Fibroblast of lung (primary cell): ENCODE data around the gene SLC24A3. TPM values are rescaled to one million over a fixed set of nuclear protein-coding genes. Genes with fewer than 3 reads are reported as not detected.

ENCODE experiments used
- DNase-seq, 2 donors: peaks; one replicate each; pipeline versions ENCODE4 v3.0.0 to v3.0.0-alpha.2; 2010; ENCODE audit warnings: low read depth in 2 of 2
- H2AFZ ChIP-seq: 2 replicates; pipeline ENCODE4 v1.5.1; 2012; ENCODE audit warnings: low read length, control low read depth, inconsistent platforms
- H3K27ac ChIP-seq: 2 replicates; pipeline ENCODE4 v1.5.1; 2011; ENCODE audit warnings: low read length, control low read depth; ENCODE audit not compliant: insufficient read depth
- H3K27me3 ChIP-seq: 2 replicates; pipeline ENCODE4 v1.5.1; 2011; ENCODE audit warnings: mild to moderate bottlenecking, low read length; ENCODE audit not compliant: control insufficient read depth, insufficient read depth
- H3K36me3 ChIP-seq: 2 replicates; pipeline ENCODE4 v1.5.1; 2011; ENCODE audit warnings: low read length; ENCODE audit not compliant: control insufficient read depth, insufficient read depth
- H3K4me1 ChIP-seq: 2 replicates; pipeline ENCODE4 v1.5.1; 2011; ENCODE audit warnings: low read length; ENCODE audit not compliant: control insufficient read depth, insufficient read depth; ENCODE audit errors: extremely low read depth
- H3K4me2 ChIP-seq: 2 replicates; pipeline ENCODE4 v1.5.1; 2011; ENCODE audit warnings: low read length, control low read depth; ENCODE audit not compliant: insufficient read depth; ENCODE audit errors: extremely low read depth
- H3K4me3 ChIP-seq, 4 experiments: fragments of 200-600 bp in 1 of 4; sonication (generic) in 1 of 4; replicated peaks in 1 of 4; 2 replicates each; pipeline ENCODE4 v1.5.1; 2011 to 2016; ENCODE audit warnings: low read length in 4 of 4, low read depth in 3 of 4, mild to moderate bottlenecking in 3 of 4, control low read depth in 2 of 4, inconsistent platforms in 1 of 4, mixed read lengths in 1 of 4; ENCODE audit not compliant: insufficient read depth in 1 of 4; ENCODE audit errors: control extremely low read depth in 1 of 4
- H3K79me2 ChIP-seq: 2 replicates; pipeline ENCODE4 v1.5.1; 2012; ENCODE audit warnings: mild to moderate bottlenecking, low read length, inconsistent platforms; ENCODE audit not compliant: control insufficient read depth, insufficient read depth
- H3K9ac ChIP-seq: 2 replicates; pipeline ENCODE4 v1.5.1; 2011; ENCODE audit warnings: mild to moderate bottlenecking, low read length, control low read depth; ENCODE audit not compliant: insufficient read depth
- H3K9me3 ChIP-seq: 2 replicates; pipeline ENCODE4 v1.5.1; 2012; ENCODE audit warnings: low read depth, low read length; ENCODE audit not compliant: control insufficient read depth, insufficient read depth
- H4K20me1 ChIP-seq: 2 replicates; pipeline ENCODE4 v1.5.1; 2011; ENCODE audit warnings: low read length; ENCODE audit not compliant: control insufficient read depth, insufficient read depth; ENCODE audit errors: extremely low read depth
- CTCF ChIP-seq, 2 donors: IDR thresholded peaks in 1 of 2; conservative IDR thresholded peaks in 1 of 2; 1 replicate in 1 of 2; 2 replicates in 1 of 2; pipeline ENCODE4 v1.5.1; 2011 to 2012; ENCODE audit warnings: low read length in 2 of 2, control low read depth in 1 of 2, inconsistent platforms in 1 of 2, low read depth in 1 of 2, mild to moderate bottlenecking in 1 of 2
- EZH2 ChIP-seq: IDR thresholded peaks from 2 replicates; pipeline ENCODE4 v1.5.1; 2012; ENCODE audit warnings: low read length, control low read depth, mild to moderate bottlenecking; ENCODE audit errors: missing control alignments
- polyA plus RNA-seq, 2 donors: library from polyadenylated mRNA; depleted of rRNA in 1 of 2; stranded (reverse) in 1 of 2; unstranded in 1 of 2; fragments of >200 nt; gene quantifications; 2 replicates each; pipeline ENCODE4 v1.2.1, GENCODE V29; 2011 to 2012; ENCODE audit warnings: missing spikeins in 1 of 2
- total RNA-seq: library from RNA; depleted of rRNA; stranded (reverse); fragments of >200 nt; gene quantifications from 2 replicates; pipeline ENCODE4 v1.2.1, GENCODE V29; 2014

The SLC24A3 gene
- total and polyA plus RNA-seq, 2 donors (not counting 1 experiment from before 2014, with no cell fraction given): 0.03 to 1.8 TPM

- Histone ChIP-seq H3K27me3 (no peaks in the 10 kb centered on the region), H3K9me3 (no peaks in the 10 kb centered on the region)
- no peak for TF ChIP-seq EZH2
- no peak for TF ChIP-seq CTCF (conservative IDR thresholded peaks at IDR 0.05 in 1 of 2, IDR thresholded peaks at IDR 0.05 in 1 of 2; ENCODE audit: low read depth in 1 of 2, low read length in 2 of 2)
These were observed 59.6 kb downstream of the SLC24A3 start for GRCh38 chr20:19271879-19272651.

GRCh38 chr20:19272976-19273654 lies 60.7 kb downstream of the SLC24A3 start:
- no peak overlapping the region for H3K4me2 ChIP-seq
- H3K79me2 ChIP-seq: no peaks in the 10 kb centered on the region
- TF ChIP-seq CTCF (conservative IDR thresholded peaks at IDR 0.05 in 1 of 2, IDR thresholded peaks at IDR 0.05 in 1 of 2; ENCODE audit: low read depth in 1 of 2, low read length in 2 of 2) (no peak), EZH2 (no peak)
- H4K20me1 ChIP-seq: no peaks in the 10 kb centered on the region
- no peak for DNase-seq
- H3K4me3 ChIP-seq: no peak overlapping the region
- H3K27ac ChIP-seq: no peak overlapping the region
- H3K36me3 ChIP-seq: no peaks in the 10 kb centered on the region
- H3K9ac ChIP-seq: no peak overlapping the region
- H3K9me3 ChIP-seq: no peaks in the 10 kb centered on the region
- H3K4me1 ChIP-seq: peaks cover 6% of the 10 kb centered on the region
- H2AFZ ChIP-seq: no peak overlapping the region
- H3K27me3 ChIP-seq: no peaks in the 10 kb centered on the region

More at GRCh38 chr20:19271879-19272651, 59.6 kb downstream of the SLC24A3 start:
- H3K4me3 ChIP-seq: no peak overlapping the region
- H3K79me2 ChIP-seq: no peaks in the 10 kb centered on the region
- H3K36me3 ChIP-seq: no peaks in the 10 kb centered on the region
- no peaks in the 10 kb centered on the region for H4K20me1 ChIP-seq
- H3K9ac ChIP-seq: no peak overlapping the region
- no peak overlapping the region for H2AFZ ChIP-seq
- no peak for DNase-seq
- H3K4me2 ChIP-seq: no peak overlapping the region
- no peak overlapping the region for H3K27ac ChIP-seq
- H3K4me1 ChIP-seq: peaks cover 6% of the 10 kb centered on the region

- Histone ChIP-seq H3K27me3 (no peaks in the 10 kb centered on the region), H3K9me3 (no peaks in the 10 kb centered on the region), H3K4me1 (peaks cover 6% of the 10 kb centered on the region), H3K9ac (no peak overlapping the region), H3K79me2 (no peaks in the 10 kb centered on the region), H3K36me3 (no peaks in the 10 kb centered on the region), H3K4me3 (no peak overlapping the region), H4K20me1 (no peaks in the 10 kb centered on the region), H3K27ac (no peak overlapping the region), H2AFZ (no peak overlapping the region), H3K4me2 (no peak overlapping the region)
- no peak for TF ChIP-seq CTCF (conservative IDR thresholded peaks at IDR 0.05 in 1 of 2, IDR thresholded peaks at IDR 0.05 in 1 of 2; ENCODE audit: low read depth in 1 of 2, low read length in 2 of 2)
- TF ChIP-seq EZH2: no peak
- no peak for DNase-seq
These were observed 61.6 kb downstream of the SLC24A3 start for GRCh38 chr20:19274001-19274400.
